ENCODE results near the gene ARID1B.

GRCh38 chr6:156773935-156774852 is 3.0 kb upstream of the ARID1B start:
- TF ChIP-seq CTCF (IDR thresholded peaks at IDR 0.05; ENCODE audit: low read length) (no peak), EZH2 (IDR thresholded peaks at IDR 0.05; ENCODE audit: borderline replicate concordance, low read length) (no peak)

Data from OCI-LY1 (cell line).